HepG2 (cell line): ENCODE measurements around the gene FAM181A. TPM values are rescaled to one million over a fixed set of nuclear protein-coding genes. Genes with fewer than 3 reads are reported as not detected.

Experiments
- AHDC1 ChIP-seq: sonication (generic); formaldehyde crosslinking; IDR thresholded peaks from 2 replicates; pipeline ENCODE4 v1.5.1; 2020; ENCODE audit warnings: mild to moderate bottlenecking, missing genetic modification reagents, borderline replicate concordance
- FOXC1 ChIP-seq: sonication (generic); formaldehyde crosslinking; IDR thresholded peaks from 2 replicates; pipeline ENCODE4 v1.8.0; 2022; ENCODE audit warnings: mild to moderate bottlenecking, missing genetic modification reagents, borderline replicate concordance
- NFAT5 ChIP-seq: sonication (generic); formaldehyde crosslinking; IDR thresholded peaks from 2 replicates; pipeline ENCODE4 v1.4.0; 2020; ENCODE audit warnings: missing genetic modification reagents
- PLSCR1 ChIP-seq: sonication (generic); formaldehyde crosslinking; IDR thresholded peaks from 2 replicates; pipeline ENCODE4 v1.5.0; 2020; ENCODE audit warnings: missing genetic modification reagents, mild to moderate bottlenecking, borderline replicate concordance
- POGK ChIP-seq: sonication (generic); formaldehyde crosslinking; conservative IDR thresholded peaks from 2 replicates; pipeline ENCODE4 v1.8.0; 2022; ENCODE audit warnings: mild to moderate bottlenecking, moderate library complexity, missing genetic modification reagents
- SUZ12 ChIP-seq: fragments of 150-350 bp; IDR thresholded peaks from 2 replicates; pipeline ENCODE4 v1.6.1; 2014; ENCODE audit warnings: low read depth, low read length
- TBX2 ChIP-seq: sonication (generic); formaldehyde crosslinking; IDR thresholded peaks from 2 replicates; pipeline ENCODE4 v1.5.0; 2020; ENCODE audit warnings: missing genetic modification reagents, mild to moderate bottlenecking, borderline replicate concordance
- TRIM24 ChIP-seq: sonication (generic); formaldehyde crosslinking; IDR thresholded peaks from 2 replicates; pipeline ENCODE4 v1.8.0; 2022; ENCODE audit warnings: mild to moderate bottlenecking, missing genetic modification reagents
- polyA plus RNA-seq, 8 experiments: library from polyadenylated mRNA; depleted of rRNA in 3 of 8; stranded (reverse) in 7 of 8; unstranded in 1 of 8; fragments of >200 nt; fragmentation: Illumina TruSeq in 4 of 8; extraction: Trizol in 4 of 8; gene quantifications; 2 replicates each; pipeline versions ENCODE4 v1.2.1 to v1.2.3, GENCODE V29; 2011 to 2016; ENCODE audit warnings: low read depth in 4 of 8, missing spikeins in 1 of 8, mixed read lengths in 1 of 8; ENCODE audit not compliant: insufficient read depth in 1 of 8
- total RNA-seq, 5 experiments: library from RNA; depleted of rRNA; stranded (reverse); fragments of >200 nt; fragmentation: Illumina TruSeq; extraction: Trizol; gene quantifications; 2 replicates each; pipeline ENCODE4 v1.2.3, GENCODE V29; 2016; ENCODE audit warnings: low read depth in 1 of 5

Gene FAM181A
- total and polyA plus RNA-seq, 2 of the 13 experiments (the other 11 are each of a cell fraction or from before 2014, with no cell fraction given): 1.1 to 1.5 TPM

GRCh38 chr14:93902619-93903307 is 24.4 kb upstream of the FAM181A start (continued):
- TF ChIP-seq SUZ12 (no peak), PLSCR1 (no peak), AHDC1 (peak; percentile 33; the same call in 1 of the 2 replicates), TBX2 (CRISPR knock-in tag) (peak; percentile 92), TRIM24 (no peak), FOXC1 (CRISPR knock-in tag) (peak; percentile 33; the same call in 1 of the 2 replicates), POGK (0 out of 2 replicates have a peak, but pooled peaks have one; percentile 18), NFAT5 (peak; percentile 81)
